GM18519 (cell line): ENCODE measurements around the gene ZNF492.
"Not testable (repeated sequence)": the region's sequence is repeated elsewhere in the genome, so short reads cannot be mapped to it uniquely, and the experiment has no call there.

Source experiments
- ATAC-seq: cut with Tn5 transposase; IDR thresholded peaks from one replicate; pipeline ENCODE4 v1.9.1; 2021; ENCODE audit warnings: mild to moderate bottlenecking, moderate library complexity; ENCODE audit not compliant: unreplicated experiment, low FRiP score

The ZNF492 gene

DNA sequence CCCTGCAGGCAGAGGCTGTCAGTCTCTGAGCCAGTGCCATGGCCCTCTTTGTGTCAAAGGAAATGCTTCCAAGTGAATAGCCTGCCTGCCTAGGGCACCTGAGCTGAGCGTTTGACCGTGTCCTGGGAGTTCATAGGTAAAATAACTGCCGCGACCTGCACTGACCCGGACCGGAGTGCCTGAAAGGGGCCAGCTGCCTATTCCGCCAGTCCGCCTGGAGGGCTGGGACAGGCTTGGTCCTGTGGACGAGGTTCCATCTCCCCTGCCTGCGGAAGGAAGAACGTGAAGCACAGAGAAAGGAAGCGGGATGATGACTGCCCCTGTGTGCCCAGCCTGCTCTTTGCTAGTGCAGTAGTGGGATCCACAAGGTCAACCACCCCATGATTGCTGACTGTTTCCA lies 17.5 kb upstream of the ZNF492 start:
- no peak for ATAC-seq

DNA sequence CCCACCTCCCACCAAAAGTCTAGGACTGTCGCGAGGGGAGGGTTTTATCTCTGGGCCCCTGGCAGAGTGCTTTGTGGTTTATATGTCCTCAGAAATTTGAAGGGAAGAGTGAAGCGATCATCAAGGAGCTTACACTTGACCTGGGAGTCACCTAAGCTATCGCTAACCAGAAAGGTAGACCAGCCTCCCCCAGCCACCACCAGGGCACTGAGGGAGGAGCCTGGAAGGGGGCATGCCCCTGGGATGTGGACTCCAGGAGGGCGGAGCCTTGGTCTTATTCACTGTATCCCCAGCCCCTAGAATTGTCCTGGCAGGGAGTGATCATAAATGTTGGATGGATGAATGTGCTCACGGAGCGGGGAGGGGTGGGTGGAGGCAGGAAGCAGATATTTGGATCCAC lies 16.9 kb upstream of the ZNF492 start:
- ATAC-seq: not testable (repeated sequence)

DNA sequence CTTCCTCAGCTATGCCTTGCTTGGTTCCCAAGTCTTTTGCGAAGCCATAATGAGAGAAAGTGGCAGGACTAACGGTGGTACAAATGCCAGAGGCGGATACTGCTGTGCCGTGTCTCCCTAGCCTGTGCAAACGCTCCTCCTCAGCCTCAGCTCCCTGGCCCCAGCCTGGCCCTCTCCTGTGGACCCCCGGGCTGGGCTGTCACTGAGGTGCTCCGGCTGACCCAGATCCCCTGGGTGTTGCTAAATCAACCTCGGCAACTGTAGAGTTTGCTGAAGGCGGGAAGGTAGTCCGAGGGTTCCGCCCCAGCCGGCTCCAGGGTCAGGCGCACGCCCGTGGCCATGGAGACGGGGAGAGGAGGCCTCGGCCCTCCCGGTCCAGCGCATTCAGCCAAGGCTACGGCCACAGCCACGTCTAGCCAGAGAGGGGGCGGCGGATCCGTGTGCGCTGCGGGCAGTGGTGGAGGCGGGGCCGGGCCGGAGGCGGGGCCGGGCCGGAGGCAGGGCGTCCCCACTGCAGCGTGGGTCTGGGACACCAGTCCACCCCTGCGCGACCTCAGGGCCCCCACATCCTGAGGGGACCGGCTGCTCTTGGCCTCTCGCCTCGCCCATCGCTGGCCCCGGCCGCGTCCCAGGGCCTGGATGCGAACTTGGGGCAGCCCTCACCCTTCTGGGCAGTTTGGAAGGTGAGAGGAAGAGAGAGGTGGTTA lies 16.4 kb upstream of the ZNF492 start:
- no peak for ATAC-seq

DNA sequence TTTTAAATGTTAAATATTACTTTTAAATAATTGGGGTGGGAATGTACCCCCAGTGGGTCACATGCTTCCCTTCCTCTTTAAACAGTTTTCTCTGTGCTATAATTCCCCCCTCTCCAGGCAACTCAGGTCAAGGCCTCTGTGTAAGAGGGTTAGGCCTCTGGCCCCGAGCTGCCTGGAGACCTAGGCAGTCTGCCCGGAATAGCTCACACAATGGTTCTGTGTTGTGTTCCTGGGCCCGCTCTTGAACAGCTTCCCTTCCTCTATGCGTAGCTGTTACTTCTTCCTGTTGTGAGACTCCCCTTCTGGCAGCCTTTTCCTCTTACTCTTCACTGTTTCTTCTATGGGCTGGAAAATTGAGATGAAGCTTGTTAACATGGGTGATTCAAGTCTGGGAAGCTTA lies 14.8 kb upstream of the ZNF492 start:
- ATAC-seq: no peak

DNA sequence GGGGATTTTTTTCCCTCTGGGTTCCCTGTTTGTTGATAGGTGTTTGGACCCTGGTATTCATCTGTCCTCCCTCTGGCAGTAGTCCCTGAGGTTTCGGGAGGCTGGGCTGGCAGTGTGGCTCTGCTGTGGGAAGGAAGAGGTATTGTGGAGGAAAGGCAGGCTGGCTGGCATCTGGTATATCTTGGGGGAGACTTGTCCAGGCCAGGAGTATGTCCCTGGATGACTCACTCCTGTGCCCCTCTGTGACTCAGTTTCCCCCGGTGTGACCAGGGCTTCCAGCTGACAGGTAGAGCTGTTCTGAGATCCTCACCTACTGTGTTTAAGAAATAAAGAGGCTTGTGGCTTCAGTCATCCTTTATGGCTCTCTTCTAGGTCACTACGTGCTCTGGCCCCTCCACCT lies 14.2 kb upstream of the ZNF492 start:
- no peak for ATAC-seq

DNA sequence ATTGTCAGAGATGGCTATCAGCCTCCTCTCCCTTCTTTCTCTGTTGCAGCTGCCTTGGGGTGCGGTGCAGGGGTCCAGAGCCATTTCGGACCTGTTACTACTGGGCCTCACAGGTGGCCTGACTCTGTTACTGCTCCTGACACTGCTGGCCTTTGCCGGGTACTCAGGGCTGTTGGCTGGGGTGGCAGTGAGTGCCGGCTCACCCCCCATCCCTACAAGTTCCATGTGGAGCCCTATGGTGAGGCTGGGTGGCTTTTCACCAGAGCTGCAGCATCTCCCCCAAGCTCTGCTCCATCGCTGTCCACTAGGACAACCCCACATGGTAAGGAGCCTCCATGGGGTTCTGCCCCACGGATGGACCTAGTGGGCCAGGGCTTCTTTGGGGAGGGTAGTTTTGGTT lies 13.7 kb upstream of the ZNF492 start:
- ATAC-seq: no peak

DNA sequence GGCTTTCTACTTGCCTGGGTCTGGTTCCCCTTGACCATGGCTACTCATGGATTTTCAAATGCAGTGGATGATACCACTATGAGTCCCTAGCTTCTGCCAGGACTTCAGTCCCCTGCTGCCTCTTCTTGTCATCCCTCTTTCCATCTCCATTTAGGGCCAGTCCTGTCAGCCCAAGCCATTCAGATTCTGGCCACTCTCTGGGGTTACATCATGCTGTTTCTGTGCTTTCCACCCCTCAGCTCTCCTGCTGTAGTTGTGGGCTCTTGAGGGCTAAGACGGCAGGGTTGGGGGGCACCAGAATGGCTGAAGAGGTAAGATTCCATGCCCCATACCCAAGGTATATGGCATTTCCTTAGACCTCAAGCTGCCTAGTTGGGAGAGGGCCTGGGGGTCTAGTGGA lies 13.2 kb upstream of the ZNF492 start:
- no peak for ATAC-seq

DNA sequence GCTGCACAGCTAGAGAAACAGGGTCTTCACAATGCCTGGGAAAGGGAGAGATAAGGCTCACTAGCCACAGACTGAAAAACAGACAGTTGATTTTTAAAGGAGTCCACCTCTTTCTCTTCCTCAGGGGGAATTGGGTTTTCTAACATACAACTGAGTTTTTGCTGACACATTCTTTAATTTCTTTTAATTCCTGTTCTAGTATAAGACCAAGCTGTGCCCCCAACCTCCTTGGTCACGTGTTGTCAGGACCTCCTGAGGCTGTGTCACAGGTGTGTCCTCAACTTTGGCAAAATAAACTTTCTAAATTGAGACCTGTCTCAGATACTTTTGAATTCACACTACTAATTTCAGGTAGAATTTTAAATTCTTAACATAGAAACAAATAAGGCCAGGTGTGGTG lies 12.1 kb upstream of the ZNF492 start:
- no peak for ATAC-seq

DNA sequence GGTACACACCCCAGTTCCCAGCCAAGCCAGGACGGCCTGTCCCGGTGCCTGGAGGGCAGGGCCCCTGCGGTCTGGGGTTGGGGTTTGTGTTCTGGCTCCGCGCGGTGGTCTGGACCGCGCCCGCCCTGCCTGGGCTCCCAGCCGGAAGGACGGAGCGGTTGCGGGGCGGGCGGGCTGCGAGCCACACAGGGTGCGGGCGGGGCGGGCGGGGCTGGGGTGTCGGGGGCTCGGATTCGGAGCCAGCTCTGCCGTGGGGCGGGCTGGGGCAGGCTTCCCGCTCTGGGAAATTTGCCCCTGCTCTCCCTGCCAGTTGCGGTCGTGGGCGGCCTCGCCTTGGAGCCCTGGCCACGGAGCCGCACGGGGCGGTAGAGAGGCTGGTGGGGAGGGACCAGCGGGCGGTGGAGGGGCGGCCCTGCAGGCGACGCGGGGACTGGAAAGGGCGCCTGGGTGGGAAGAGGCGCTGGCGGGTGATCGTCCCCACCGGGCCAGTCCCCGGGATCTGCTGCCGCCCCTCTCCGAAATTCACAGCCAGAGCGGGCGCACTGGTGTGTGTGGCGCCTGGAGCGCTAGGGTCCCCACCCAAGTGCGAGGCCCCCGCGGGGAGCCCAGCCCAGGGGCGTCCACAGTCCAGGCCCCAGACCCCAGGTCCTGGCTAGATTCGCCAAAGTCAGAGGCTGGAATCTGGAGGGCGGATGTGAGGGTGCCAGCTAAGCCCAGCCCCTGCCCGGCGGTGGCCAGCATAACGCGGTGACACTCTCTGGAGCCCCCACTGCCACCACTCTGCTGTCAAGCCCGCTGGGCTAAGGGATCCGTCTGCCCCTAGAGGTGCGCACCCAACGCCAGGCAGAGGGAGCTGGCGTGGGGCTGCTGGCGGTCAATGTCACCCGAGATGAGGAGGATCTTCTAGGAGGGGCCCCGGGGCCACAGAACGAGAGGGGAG lies 11.0 kb upstream of the ZNF492 start:
- ATAC-seq: no peak

DNA sequence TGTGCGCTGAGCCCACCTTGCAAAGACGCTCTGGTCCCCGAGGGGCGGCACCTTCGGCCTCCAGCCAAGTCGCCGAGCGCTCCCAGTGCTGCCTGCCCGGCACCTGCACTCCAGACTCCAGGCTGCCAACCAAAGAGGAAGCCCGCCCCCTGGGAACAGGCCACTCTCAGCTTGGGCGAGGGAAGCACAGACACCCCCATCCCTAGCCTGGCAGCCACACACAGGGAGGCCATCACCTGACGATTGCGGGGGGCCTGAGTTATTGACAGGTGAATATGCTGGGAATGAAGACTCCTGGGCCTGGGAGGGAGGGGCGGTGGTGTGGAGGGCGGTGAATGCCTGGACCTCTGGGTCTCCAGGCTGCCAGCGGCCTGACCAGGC lies 10.3 kb upstream of the ZNF492 start:
- no peak for ATAC-seq

DNA sequence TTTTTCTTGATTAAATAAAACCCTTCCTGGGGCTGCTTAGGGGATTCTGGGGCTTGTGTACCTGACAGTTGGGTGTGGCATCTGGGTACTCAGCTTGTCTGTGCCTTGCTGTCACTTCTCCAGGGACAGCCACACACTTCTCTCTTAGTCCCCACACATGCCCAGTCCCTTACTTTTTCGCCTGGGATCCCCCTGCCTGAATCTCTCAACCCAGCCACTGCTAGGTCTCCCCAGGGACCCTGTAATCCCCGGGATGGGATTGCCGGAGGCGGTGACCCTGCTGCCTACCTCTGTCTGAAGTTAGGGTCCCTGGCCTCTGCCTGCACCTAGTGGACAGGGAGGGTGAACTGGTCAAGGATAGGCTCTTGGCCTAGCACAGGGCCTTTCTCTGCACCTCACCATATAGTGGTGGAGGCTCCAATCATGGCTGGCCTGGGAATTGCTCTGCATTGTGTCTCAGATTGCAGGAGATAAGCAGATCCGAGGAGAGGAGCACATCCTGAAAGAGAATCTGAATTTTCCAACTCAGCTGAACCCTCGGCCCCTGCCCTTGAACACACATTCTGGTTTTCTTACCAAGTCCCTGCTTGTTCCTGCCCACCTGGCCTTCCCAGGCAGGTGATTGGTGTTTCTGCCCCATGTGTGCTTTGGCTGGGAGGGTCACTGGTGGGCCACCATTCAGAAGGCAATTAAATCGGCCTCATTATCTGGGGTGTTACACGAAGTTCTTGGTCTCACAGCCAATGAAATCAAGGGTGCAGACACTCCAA lies 8.7 kb upstream of the ZNF492 start:
- ATAC-seq: no peak

DNA sequence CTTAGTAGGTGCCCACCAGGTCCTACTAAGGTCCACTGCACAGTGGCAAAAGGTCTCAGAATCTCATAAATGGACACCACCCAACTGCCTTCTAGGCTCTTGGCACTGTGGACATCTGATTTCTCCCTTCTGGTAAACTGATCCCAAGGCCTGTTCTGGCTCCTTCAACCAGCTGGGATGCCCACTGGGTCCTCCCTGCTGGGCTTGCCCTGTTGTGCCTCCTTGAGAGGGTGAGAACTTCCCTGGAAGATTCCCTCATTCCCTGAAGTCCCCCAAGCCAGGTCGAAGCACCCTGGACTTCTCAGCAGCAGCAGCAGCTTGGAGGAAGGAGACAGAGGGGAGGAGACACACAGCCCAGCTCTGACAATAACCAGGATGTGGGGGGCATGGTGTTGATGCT lies 6.6 kb upstream of the ZNF492 start:
- no peak for ATAC-seq

DNA sequence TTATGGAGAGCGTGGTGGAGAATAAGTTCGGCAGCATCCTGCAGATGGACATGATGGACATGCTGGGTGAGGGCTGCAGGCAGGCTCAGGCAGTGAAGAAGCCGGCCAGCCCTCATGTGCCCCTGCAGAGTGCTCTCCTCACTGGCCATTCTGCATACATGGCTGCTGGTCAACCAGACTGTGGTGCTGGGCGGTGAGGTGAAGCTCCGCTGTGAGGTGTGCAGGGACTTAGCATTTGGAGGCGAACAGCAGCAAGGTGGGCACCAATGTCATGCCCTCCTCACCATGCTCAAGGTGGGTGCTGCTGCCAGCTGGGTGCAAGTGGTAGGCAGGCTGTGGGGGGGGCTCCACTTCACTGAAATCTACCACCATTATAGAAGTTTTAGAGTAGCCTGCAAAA lies 5.7 kb upstream of the ZNF492 start:
- no peak for ATAC-seq

DNA sequence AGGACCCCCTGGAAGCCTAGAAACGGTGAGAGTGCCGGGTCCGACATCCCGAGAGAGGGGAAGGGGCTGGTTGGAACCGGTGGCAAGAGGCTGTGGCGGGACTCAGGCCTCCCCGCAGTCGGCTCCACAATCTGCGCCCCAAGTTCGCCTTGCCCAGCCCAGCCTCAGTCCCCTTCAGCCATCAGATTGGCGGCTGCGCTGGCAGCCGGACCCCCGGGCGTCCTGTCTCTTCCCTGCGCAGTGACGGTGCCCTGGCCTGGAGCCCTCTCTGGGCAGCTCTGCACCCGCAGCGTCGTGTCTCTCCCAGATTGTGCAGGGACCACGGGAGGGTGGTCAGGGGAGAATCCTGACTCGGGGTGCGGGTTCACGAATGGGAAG lies 315 bp downstream of the ZNF492 start:
- ATAC-seq: no peak

DNA sequence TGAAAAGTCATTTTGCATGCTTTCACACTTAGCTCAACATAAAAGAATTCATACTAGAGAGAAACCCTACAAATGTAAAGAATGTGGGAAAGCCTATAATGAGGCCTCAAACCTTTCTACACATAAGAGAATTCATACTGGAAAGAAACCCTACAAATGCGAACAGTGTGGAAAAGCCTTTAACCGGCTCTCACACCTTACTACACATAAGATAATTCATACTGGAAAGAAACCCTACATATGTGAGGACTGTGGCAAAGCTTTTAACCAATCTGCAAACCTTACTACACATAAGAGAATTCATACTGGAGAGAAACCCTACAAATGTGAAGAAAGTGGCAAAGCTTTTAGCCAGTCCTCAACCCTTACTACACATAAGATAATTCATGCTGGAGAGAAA lies 51.4 kb downstream of the ZNF492 start:
- not testable (repeated sequence) for ATAC-seq

DNA sequence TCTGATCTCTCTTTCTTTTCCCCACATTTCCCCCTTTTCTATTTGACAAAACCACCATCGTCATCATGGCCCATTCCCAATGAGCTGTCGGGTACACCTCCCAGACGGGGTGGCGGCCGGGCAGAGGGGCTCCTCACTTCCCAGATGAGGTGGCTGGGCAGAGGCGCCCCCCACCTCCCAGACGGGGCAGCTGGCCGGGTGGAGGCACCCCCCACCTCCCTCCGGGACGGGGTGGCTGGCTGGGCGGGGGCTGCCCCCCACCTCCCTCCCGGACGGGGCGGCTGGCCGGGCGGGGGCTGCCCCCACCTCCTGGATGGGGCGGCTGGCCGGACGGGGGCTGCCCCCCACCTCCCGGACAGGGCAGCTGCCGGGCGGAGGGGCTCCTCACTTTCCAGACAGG lies 68.5 kb downstream of the ZNF492 start:
- ATAC-seq: not testable (repeated sequence)

DNA sequence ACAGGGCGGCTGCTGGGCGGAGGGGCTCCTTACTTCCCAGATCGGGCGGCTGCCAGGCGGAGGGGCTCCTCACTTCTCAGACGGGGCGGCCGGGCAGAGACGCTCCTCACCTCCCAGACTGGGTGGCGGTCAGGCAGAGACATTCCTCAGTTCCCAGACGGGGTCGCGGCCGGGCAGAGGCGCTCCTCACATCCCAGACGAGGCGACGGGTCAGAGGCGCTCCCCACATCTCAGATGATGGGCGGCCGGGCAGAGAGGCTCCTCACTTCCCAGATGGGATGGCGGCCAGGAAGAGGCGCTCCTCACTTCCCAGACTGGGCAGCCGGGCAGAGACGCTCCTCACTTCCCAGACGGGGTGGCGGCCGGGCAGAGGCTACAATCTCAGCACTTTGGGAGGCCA lies 69.0 kb downstream of the ZNF492 start:
- not testable (repeated sequence) for ATAC-seq

DNA sequence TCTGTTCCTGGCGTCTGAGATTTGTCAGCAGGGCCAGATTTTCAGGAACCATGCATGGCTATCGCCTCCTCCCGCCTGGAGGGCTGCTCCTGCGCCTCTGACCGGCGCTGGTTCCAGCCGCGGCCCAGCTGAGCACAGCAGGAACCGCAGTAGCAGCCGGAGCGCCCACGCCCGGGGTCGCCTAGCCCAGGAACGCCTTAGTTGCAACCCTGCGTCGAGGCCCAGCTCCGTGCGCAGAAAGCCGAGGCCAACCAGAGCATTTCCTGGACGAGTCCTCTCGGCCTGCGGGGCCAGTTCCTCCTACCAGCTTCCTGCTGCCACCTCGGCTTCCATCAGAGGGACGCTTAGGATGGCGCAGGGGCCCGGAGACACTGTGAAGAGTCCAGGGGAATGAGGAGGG lies 74.9 kb downstream of the ZNF492 start:
- ATAC-seq: no peak
